GM18870 (cell line): Measurements from ENCODE around the gene SLC25A45.
"Not testable (repeated sequence)": the region's sequence is repeated elsewhere in the genome, so short reads cannot be mapped to it uniquely, and the experiment has no call there.

Experiments
- ATAC-seq: cut with Tn5 transposase; IDR thresholded peaks from one replicate; pipeline ENCODE4 v1.9.1; 2021; ENCODE audit warnings: moderate library complexity; ENCODE audit not compliant: unreplicated experiment

SLC25A45 gene

DNA sequence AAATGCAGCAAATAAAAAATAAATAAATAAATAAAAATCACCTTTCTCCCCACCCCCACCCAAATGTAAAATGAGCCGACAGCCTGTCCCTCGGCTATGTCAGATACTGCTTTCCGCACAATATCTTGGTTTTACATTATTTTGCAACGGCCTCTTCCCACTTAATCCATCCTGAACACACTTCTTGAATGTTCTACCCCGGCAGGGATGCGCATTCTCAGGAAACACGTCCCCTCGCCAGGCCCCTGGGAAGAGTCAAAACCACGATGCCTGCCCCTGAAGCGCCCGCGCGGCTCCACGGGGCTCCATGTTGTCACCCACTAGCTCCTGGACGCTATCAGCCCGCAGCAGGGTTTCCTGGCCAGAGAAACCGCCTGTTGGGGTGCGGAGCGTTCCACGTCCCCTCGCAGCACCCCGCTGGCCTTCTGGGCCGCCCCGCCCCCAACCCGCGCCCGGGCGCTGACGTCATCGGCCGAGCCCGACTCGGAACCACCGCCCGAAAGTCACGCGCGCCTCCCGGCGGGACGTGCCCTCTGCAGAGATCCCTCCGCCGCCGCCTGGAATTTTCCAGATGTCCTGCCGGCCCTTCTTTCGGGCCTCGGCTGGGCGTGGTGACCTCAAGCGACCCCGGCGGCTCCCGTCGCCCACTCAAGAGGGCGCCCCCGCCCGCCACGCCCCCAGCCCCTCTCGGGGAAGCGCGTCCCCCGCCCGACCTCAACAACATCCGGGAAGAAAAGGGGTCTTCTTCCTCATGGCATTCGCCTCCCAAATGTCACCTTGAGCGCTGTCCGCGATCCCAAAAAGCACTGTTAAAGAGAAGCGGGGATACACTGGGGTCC, 39.6 kb upstream of the SLC25A45 start:
- no peak for ATAC-seq

DNA sequence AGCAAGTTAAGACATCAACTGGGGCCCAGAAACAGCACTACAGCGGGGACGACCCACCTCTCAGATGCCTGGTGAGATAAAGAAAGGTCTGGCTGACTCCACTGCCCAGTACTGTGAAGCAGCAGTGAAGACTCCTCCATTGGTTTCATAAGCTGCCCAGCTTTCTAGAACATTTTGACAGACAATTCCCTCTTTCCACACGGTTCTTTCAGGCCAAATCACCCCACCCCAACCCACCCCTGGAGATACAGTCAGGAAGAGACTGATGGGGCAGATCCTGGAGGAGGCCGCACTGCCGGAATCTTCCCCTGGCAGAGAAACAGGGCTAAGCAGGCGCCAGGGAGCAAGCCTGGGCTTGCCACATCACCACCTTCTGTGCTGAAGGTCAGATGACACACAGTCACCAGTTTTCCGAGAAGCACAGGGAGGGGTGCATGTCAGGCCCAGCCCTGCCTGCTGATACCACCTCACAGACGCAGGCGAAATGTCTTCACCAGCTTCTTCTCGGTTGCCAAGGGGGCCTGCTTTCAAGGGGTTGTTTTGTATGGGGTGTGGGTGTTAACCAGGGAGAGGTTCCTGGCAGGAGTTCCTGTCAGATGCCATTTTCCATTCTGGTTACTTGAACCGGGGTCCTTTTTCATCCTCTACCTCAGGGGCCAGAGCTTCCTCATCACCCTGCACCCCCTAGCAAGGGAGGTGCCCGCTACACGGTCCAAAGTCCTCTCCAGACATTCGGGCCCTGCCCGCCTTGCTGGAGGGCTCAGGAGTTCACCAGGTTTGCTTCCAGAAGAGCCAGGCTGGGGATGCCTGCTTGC, 38.7 kb upstream of the SLC25A45 start:
- no peak for ATAC-seq

DNA sequence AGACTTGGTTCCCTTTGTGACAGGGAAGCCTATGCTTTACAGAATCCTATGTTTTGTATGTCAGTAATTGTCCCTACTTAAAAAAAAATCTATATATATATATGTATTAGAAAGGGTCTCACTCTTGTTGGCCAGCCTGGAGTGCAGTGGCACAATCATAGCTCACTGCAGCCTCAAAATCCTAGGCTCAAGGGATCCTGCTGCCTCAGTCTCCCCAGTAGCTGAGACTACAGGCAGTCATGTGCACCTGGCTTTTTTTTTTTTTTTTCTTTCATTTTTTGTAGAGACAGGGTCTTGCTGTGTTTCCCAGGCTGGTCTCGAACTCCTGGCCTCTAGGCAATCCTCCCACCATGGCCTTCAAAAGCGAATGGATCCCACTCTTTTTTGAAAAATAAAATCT, 38.1 kb upstream of the SLC25A45 start:
- no peak for ATAC-seq

DNA sequence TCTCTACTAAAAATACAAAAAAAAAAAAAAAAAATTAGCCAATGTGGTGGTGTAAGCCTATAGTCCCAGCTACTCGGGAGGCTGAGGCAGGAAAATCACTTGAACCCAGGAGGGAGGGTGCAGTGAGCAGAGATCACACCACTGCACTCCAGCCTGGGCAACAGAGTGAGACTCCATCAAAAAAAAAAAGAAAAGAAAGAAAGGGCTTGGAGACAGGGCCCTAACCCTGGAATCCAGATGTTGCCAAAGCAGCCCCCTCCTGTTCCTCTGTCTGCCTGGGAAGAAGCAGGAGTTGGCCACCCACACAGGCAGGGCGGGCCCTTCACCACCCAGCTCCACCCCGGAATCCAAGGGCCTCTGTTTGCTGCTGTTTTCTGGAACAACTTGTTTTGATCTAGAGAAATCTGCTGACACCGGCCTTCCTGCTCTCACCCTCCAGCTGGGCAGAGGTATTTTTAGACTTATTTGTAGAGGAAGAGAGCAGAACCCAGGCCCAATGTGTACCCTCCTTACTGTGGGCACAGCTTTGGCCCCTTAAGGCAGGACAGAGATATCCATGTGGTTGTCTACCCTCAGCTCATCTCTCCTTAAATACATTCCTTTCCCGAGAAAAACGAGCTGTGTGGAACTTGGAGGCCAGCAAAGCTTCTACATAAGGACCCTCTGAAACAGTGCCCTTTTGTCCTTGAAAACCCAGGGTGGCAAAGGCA, 37.5 kb upstream of the SLC25A45 start:
- ATAC-seq: no peak

DNA sequence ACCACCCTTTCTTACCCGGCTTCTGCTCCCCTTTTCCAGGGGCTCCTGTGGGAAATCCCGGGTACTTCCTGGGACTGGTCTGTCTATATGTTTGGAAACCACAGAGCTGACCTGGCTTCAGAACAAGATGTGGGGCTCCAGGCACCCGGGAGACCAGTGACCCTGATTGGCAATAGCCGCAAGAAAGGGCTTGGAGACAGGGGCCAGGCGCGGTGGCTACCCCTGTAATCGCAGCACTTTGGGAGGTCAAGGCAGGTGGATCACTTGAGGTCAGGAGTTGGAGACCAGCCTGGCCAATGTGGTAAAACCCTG, 37.0 kb upstream of the SLC25A45 start:
- no peak for ATAC-seq

DNA sequence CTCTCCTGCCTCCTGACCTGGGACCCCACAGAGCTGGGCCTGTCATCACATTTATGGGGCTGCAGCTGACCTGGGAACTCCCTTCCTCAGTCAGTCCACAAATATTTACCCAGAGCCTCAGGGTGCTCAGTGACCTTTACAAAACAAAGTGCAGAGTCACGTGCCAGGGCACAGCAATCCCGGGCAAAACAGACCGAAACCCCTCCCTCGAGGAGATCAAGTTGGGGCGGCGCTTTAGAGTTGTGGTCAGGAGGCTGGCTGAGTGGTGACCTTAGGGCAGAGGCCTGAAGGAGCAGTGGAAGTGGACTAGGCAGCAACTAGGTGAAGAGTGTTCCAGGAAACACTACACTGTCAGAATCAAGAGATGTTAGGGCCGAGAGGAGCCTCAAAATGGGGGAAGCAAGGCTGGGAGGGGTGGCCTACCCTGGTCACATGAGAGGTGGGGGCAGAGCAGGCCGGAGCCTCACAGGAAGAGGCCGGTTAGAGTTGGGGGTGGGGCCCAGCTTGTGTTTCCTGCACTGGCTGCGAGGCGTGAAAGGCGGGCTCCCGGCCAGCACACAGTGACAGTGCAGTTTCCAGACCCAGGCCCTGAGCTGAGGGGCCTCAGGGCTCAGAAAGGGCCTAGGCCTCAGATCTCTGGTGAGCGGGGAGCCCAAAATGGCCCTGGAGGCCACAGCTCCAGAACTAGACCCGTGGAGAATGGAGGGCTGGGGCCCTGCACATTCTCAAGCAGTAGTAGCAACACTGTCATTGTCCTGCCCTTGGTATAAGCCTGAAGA, 36.4 kb upstream of the SLC25A45 start:
- ATAC-seq: peak; percentile 22

DNA sequence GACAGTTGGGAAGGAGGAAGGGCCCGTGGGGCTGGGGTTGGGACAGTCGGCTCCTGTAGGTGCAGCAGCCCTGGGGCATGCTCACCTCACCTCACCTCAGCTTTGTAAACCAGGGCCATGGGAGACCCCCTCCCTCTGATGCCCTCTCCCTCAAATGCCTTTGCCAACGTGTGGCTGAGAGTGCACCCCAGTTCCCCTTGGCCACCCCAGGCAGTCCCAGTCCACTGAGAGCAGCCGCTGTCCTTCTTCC, 35.9 kb upstream of the SLC25A45 start:
- no peak for ATAC-seq

DNA sequence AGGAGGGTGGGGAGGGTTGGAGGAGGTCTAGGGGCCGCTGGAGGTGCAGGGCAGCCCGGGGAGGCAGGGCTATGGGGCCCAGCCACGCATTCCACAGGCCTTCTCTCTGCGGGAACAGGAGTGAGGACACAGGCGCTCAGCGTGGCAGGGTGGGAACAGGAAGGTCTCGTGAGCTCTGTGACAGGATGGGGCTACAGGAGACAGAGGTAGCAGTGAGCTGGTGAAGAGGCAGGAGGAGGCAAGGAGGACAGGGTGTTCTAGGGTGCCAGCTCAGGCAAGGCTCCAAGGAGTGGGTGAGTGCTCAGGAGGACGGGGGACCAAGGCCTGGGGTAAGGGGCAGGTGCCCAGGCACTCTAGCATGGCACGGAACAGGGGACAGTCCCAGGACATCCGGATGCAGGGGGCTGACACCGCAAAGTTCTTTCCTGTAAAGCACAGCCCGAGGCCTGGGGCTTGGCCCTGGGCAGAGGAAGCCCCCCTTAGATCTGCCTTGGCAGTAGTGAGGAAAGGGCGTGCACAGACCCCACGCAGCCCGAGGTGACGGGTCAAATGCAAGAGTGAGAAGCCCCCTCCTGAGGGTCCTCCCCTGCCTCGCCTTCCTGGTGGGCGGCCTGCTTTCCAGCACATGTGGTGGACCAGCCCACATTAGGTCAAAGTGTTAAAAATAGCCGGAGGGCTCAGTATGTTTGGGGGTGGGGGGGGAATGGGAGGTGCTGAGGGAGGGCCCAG, 35.4 kb upstream of the SLC25A45 start:
- ATAC-seq: no peak

DNA sequence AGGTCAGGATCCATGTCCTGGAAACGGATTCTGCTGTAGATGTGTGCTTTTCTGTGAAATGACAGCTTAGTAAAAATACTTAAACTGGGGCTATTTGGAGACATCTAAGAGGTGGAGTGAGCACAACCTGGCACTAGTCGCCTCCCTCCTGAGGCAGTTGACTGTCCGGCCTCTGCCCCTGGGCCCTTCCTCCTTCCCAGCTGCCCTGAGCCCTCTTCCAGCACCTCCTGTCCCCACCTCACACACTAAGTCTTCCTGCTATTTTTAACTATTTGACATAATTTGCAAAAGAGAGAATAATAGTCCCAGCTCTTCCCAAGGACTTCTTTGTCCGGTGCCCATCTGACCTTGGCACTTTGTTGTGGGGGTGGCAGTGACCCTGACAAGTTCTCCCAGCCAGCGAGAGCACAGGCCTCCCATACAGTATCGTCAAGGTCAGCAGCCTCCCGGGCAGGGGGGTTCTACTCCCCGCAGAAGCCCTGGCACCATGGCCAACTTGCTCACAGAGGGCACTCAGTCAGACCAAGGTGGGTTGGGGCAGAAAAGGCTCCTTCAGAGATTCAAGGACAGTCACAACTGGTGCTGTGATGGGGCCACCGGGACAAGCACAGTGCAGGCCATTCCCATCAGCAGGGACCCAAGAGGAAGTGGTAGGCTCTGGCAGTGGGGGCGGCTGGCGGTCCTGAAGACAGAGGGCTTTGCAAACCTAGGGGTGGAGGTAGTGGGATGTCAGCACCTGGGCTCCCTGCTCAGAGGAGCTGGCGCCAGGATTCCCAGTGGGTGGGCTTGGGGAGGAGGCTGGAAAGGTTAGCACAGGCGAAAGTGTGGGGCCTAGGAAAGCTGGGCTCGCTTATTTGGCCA, 34.6 kb upstream of the SLC25A45 start:
- no peak for ATAC-seq

DNA sequence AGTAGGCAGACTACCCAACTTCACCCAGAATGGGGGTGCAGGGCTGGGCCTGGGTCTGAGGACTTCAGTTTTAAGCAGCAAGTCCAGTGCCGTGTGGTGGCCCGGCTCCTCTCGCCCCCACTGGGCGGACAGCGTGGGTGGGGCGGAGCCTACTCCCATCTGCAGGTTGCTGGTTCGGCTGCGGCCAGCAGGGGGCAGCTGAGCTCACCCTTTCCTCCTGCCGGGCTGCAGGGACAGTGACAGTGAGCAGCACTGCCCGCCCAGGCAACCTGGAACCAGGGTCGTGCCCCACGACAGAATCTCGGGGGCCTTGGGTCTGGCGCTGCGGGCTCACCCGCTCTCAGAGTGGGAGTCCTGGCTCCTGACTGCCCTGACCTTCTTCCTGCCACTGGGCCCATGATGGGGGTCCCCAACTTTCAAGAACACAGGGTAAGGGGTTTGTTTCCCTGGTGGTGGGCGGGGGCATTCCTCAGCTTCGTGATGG, 33.9 kb upstream of the SLC25A45 start:
- ATAC-seq: no peak

DNA sequence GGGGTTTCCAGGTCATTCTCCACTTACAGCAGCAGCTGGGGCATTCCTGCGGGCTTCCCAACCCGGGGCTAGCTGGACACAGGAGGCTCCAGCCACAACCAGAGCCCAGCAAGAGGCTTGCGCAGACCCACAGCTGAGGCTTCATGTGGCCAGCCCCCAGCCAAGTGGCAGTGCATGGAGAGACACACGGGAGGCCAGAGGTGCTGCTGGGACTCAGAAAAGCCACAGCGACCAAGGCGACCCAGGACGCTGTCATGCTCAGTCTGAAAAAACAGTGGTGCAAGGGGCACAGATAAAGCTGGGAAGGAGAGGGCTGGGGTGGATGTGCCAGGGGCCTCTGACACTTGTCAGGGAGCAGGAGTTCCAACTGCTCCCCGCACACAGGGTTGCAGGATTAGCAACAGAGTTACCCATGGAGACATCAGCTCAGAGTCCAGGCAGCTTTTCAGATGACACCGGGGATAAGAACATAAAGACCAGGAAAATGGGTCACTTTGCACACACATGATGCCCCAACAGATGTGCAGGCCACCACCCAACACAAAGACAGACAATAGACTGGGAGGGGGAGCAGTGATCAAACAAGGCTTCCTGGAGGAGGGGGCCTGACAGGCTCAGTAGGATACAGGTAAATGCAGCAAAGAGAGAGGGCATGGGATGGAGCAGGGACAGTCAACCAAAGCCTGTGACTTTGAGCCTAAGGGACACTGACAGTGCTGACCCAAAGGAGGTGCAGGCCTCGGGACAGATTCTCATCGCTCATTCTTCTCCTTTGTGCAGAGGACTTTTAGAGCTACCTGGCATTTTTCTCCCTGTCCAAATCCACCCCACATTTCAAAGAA, 33.3 kb upstream of the SLC25A45 start:
- ATAC-seq: no peak

DNA sequence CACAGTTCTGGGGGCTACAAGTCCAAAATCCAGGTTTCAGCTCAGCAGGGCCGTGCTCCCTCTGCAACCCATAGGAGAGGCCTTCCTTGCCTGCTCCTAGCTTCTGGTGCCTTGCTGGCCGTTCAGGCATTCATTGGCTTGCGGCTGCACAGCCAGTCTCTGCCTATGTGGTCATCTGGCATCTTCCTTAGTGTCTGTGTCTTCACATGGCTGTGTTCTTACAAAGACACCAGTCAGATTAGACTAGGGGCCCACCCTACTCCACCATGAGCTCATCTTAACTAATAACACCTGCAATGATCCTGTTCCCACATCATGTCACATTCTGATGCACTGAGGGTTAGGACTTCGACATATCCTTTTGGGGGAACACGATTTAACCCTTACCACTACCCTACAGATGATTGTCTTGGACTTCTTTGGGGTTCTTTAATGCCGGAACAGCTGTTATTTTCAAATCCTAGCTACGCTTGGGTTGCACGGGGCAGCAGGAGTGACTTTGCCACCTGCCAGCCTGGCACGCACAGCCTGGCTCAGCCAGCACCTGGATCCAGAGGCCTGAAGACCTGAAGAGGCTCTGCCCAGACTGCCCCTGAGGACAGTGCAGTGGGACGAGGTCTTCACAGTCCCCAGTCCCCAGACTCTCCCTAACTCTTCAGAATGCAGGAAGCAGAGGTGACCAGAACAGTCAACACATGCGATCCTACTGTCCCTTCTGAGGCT, 32.5 kb upstream of the SLC25A45 start:
- no peak for ATAC-seq

DNA sequence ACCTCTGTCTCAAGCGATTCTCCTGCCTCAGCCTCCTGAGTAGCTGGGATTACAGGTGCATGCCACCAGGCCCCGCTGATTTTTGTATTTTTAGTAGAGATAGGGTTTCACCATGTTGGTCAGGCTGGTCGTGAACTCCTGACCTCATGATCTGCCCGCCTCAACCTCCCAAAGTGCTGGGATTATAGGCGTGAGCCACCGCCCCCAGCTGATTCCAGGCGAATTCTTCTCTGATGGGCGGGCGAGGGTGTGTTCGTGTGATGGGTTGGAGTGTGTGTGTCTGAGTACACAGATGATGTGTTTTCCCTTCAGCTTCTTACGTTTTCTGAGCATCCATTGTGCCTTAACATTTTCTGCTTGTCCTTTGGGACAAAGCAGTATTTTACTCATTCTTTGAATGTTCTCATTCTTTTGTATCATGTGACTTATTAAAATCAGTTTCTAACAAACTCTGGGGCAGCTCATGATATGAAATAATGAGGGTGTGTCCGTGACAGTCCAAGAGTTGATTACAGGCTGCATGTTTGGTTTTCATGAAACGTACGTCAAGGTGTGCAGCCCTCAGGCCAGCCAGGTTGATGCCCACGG, 30.7 kb upstream of the SLC25A45 start:
- not testable (repeated sequence) for ATAC-seq

DNA sequence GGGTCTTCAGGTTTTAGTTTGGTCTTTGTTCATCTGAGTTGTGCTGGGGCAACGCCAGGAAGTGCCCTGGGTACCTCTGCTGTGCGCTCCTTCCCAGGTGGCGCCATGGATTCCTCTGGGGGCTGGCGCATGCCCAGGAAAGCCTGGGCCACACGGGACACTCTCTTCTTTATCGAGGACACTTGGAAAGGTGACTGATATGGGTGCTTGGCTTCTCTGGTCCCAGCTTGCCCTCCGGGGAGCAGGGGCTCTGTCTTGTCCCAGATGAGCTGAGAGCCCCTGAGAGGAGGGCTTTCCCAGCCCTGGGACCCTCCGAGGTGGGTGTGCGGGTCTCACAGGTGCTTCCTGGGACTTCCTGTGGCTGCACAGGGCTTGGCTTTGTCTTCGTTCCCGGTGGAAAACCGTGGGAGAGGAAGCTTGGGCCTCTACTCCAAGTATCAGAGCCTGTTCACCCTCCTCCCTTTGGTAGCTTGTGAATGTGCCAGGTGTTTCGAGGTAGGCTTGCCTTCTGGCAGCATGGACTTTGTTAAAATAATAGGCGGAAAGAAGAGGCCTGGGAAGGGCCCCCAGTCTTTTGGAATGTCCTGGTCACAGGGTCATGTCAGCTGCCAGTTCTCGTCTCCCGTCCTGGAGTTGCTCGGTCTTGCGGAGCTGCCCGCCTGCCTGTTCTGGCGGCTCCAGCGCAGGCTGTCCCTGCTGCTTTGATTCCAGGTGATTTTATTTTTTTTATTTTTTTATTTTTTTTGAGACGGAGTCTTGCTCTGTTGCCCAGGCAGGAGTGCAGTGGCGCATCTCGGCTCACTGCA, 30.0 kb upstream of the SLC25A45 start:
- no peak for ATAC-seq

DNA sequence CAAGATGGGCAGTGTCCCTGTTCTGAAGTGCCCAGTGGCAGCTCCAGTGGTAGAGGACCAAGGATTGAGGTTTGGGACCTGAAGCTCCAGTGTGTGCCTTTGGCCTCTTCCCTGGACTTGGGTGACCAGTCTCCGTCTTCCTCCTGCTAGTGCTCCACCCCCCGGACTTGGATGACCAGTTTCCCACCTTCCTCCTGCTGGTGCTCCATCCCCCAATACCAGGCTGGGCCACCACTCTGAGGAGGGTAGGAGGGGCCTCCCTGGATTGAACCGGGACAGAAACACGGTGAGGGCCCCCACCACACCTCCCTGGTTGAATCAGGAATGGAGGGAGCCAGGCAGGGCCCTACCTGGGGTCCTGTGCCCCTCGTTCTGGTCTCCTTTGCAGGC, 29.2 kb upstream of the SLC25A45 start:
- no peak for ATAC-seq

DNA sequence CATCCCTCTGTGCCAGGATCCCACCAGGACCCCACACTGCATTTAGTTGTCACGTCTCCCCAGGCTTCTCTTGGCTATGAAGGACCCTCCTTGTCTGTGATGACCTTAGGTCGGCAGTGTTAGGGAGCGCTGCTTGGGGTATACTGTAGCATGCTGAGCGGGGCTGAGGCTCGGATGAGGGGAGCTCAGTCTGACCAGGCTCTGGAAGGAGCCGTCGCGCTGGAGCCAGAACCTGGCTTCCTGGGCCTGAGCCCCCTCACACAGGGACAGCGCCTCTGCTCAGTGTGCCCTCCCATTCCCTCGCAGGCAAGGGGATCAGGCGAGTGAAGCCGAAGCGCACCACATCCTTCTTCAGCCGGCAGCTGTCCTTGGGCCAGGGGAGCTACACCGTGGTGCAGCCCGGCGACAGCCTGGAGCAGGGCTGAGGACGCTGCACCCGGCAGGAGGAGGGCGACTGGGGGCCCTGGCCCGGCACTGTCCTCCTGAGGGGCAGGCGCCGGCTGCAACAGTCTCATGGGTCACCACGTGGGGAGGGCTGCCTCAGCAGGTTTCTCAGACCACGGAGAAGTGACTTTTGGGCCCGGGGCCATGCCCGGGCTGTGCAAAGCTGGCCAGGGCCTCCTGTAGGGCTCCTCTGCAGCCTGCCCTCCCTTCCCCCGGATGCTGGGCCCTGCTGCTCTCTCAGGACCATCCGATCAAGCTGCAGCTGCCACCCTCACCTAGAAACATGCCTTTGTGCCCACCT, 28.7 kb upstream of the SLC25A45 start:
- no peak for ATAC-seq
